HEK293 (cell line): ENCODE data around the gene MTMR1.

Experiments used
- CTCF ChIP-seq: fragments of 450-650 bp; formaldehyde crosslinking; IDR thresholded peaks from 2 replicates; pipeline ENCODE4 v1.5.1; 2016; ENCODE audit warnings: missing biosample characterization, missing genetic modification characterization
- HOXA7 ChIP-seq: sonication (generic); formaldehyde crosslinking; IDR thresholded peaks from 2 replicates; pipeline ENCODE4 v1.8.1; 2022; ENCODE audit warnings: missing genetic modification reagents, borderline replicate concordance
- KLF16 ChIP-seq: fragments of 450-650 bp; formaldehyde crosslinking; IDR thresholded peaks from 2 replicates; pipeline ENCODE4 v1.5.1; 2017; ENCODE audit warnings: missing biosample characterization, missing genetic modification characterization
- REST ChIP-seq: fragments of 450-650 bp; formaldehyde crosslinking; IDR thresholded peaks from 2 replicates; pipeline ENCODE4 v1.5.1; 2016; ENCODE audit warnings: missing biosample characterization, missing genetic modification characterization
- YY1 ChIP-seq: fragments of 450-650 bp; formaldehyde crosslinking; IDR thresholded peaks from 2 replicates; pipeline ENCODE4 v1.5.1; 2018; ENCODE audit warnings: missing biosample characterization, missing genetic modification characterization
- ZBTB48 ChIP-seq: fragments of 450-650 bp; formaldehyde crosslinking; IDR thresholded peaks from 2 replicates; pipeline ENCODE4 v1.5.1; 2016; ENCODE audit warnings: missing biosample characterization, missing genetic modification characterization
- ZBTB7A ChIP-seq: fragments of 450-650 bp; formaldehyde crosslinking; IDR thresholded peaks from 2 replicates; pipeline ENCODE4 v1.5.1; 2016; ENCODE audit warnings: low read depth, missing biosample characterization, missing genetic modification characterization
- ZFP69B ChIP-seq: fragments of 450-650 bp; formaldehyde crosslinking; IDR thresholded peaks from 2 replicates; pipeline ENCODE4 v1.5.1; 2016; ENCODE audit warnings: missing biosample characterization, missing genetic modification characterization
- ZNF155 ChIP-seq: fragments of 450-650 bp; formaldehyde crosslinking; IDR thresholded peaks from 2 replicates; pipeline ENCODE4 v1.5.1; 2016; ENCODE audit warnings: missing biosample characterization, missing genetic modification characterization
- ZNF549 ChIP-seq: fragments of 450-650 bp; IDR thresholded peaks from 2 replicates; pipeline ENCODE4 v1.5.1; 2018; ENCODE audit warnings: missing biosample characterization, missing genetic modification characterization, mild to moderate bottlenecking, inconsistent platforms, moderate library complexity
- ZNF76 ChIP-seq: fragments of 450-650 bp; formaldehyde crosslinking; IDR thresholded peaks from 2 replicates; pipeline ENCODE4; 2016; ENCODE audit warnings: low read depth, missing biosample characterization, missing genetic modification characterization, borderline replicate concordance
- TF ChIP-seq, protein P1 (sequence below): fragments of 450-650 bp; formaldehyde crosslinking; IDR thresholded peaks from 2 replicates; pipeline ENCODE4 v1.5.1; 2016; ENCODE audit warnings: missing biosample characterization, missing genetic modification characterization

GRCh38 chrX:150779385-150779784 is 86.2 kb downstream of the MTMR1 start:
- TF ChIP-seq REST (tag by site-specific recombination) = no peak
- TF ChIP-seq CTCF = no peak
- no peak for TF ChIP-seq ZNF76 (tag by site-specific recombination)
- TF ChIP-seq ZFP69B (tag by site-specific recombination) = no peak
- no peak for TF ChIP-seq YY1 (tag by site-specific recombination)
- no peak for TF ChIP-seq HOXA7 (CRISPR knock-in tag)
- no peak for TF ChIP-seq ZBTB48 (tag by site-specific recombination)
- TF ChIP-seq ZNF549 (tag by site-specific recombination) = no peak
- TF ChIP-seq, protein P1, sequence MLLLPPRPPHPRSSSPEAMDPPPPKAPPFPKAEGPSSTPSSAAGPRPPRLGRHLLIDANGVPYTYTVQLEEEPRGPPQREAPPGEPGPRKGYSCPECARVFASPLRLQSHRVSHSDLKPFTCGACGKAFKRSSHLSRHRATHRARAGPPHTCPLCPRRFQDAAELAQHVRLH (tag by site-specific recombination) = no peak
- TF ChIP-seq ZBTB7A (tag by site-specific recombination) = no peak
- no peak for TF ChIP-seq ZNF155 (tag by site-specific recombination)
- no peak for TF ChIP-seq KLF16 (tag by site-specific recombination)
